GM21717 (cell line): ENCODE results near the gene TFAP2B.

ENCODE experiments used
- ATAC-seq: cut with Tn5 transposase; IDR thresholded peaks from one replicate; pipeline ENCODE4 v1.9.1; 2021; ENCODE audit warnings: mild to moderate bottlenecking, moderate library complexity; ENCODE audit not compliant: unreplicated experiment

Gene TFAP2B

DNA sequence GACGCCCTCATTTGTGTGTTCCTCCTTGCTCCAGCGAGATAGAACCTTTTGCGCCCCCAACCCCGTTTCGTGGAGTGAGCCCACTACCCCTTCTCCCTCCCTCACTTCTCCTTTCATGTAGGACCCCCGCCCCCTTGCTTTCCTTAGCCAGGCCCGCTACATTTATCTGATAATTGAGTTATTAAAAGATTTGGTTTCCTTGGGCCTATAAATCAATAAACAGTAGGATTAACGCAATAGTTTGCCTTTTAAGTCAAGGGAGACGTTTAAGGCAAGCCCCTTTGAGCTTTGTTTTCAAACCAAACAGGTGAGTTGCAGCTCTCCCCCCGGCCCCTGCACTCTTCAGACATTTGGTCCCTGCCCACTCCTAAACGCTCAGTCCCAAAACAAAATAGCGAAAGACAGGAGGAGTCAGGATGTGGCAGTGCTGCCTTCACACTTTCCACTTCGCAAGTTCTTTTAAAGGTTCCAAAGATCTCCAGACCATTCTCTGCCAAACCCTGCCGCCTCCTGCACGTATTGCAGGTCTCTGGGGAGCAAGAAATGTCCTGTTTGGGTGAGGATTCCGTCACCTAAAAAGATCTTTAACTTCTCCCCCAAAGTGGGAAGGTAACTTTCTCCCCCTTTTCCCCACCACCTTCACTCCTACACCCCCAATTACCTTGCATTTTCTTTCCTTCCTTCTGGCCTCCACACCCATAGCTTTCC lies 27.6 kb downstream of the TFAP2B start:
- no peak for ATAC-seq

GRCh38 chr6:50846852-50847155 lies 28.1 kb downstream of the TFAP2B start:
- ATAC-seq, result no peak

GRCh38 chr6:50847890-50848594 lies 29.4 kb downstream of the TFAP2B start:
- ATAC-seq, result no peak

- no peak for ATAC-seq
These were observed 30.5 kb downstream of the TFAP2B start for GRCh38 chr6:50848989-50849795.

- ATAC-seq, result no peak
These were observed 31.1 kb downstream of the TFAP2B start for GRCh38 chr6:50849796-50850180.

DNA sequence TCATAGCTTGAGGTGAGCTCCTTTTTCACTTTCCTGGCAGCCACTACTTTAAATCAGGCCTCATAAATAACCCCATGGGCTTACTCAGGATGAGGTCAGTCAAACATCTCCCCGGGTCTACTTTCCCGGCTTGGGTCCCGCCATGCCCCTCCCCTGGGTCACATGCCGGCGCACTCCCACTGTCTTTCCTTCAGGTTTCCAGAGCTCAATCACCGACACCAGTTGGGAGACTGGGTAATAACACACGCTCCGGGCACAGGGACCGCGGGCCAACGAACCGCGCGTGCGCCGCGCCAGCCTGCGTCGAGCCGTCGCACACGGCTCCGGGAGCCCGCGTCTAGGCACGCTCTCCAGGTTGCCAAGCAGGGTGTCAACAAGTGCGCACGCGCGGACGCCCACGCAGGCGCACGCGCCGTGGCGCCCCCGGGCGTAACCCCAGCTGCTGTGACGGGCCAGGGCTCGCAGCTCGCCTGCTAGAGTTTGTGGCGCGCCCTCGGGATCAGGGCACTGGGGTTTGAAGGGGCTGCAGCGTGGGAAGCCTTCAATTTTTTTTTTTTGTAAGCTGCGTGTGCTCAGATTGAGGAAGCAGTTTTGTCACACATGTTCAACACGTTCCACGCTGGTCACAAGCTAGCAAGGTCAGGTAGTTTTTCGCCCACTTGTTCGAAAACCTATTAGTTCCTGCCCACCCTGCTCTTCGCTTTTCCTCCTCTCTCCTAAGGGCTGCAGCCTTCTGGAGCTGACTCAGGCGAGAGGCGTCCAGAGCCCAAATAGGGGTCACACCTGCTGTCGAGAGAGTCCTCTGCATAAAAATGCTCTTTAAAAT lies 31.8 kb downstream of the TFAP2B start:
- ATAC-seq, result no peak

DNA sequence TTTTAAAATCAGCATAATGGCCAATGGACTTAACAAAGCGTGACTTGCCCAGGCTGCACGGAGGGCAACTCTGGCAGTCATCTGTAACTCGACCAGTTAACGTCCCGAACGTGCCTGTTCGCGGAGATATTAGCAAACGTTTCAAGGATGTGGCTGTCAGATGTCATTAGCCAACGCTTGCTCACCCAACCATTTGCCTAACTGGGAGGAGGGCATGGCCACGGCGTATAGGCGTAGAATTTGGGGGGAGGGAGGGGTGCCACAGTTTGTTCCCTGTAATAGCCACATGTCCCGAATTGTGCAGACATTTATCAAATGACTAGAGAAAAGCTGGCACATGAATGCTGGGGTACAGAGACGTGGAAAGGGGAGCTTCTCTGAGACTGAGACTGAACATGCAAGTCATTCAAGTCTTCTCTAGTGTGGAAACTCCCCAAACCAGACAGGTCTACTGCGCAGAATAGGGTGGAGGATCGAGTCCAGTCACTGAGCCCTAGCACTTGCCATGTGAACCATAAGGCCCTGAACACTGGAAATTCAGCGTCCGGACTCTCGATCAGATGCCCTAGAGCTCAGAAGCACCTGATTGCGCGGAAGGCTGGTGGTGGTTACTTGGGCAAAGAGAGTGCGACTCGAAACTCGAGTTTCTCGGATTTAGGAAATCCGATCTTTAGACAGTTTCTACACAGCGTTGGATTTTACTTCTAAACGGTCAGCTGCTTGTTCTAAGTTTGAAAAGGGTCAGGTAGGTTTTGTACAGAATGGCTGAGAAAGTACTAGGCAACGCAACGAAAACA lies 32.6 kb downstream of the TFAP2B start:
- no peak for ATAC-seq

DNA sequence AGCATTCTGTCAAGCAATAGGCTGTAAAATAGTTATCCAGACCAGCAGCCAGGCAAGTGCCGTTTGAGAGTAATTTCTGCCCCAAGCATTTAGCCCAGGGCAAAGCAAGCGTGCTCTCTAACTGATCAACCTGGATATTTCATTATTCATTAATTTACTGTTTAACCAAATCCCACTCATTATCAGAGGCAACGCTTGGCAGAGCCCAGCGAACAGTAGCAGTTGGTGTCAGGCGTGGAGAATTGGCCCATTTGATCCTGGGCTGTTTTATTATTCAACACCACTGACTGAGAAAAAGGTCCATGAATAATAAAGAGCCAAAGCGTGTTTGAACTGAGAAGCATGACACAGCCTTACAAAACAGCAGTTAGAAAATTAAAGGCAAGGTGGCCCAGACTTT lies 35.3 kb downstream of the TFAP2B start:
- no peak for ATAC-seq

- ATAC-seq, result no peak
These were observed 43.0 kb downstream of the TFAP2B start for GRCh38 chr6:50861692-50862091.

DNA sequence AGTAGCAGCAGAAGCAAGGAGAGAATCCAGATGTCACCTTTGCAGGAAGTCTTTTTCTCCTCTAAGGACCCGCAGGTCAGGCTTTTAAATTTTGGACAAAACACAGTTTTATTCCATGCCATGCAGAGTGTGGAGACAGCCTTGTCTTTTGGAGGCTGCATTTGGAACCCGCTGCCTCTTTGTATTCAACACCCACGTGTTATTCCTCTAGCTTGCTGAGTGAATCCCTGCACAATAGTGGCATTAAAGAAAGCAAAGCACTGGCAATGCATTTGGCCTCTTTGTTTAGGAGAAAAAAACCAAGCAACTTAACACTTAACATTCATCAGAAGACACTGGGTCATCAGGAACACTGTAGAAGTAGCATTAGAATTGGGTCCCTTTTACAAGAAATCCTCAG lies 43.5 kb downstream of the TFAP2B start:
- no peak for ATAC-seq

- no peak for ATAC-seq
These were observed 45.9 kb downstream of the TFAP2B start for GRCh38 chr6:50864601-50865000.

DNA sequence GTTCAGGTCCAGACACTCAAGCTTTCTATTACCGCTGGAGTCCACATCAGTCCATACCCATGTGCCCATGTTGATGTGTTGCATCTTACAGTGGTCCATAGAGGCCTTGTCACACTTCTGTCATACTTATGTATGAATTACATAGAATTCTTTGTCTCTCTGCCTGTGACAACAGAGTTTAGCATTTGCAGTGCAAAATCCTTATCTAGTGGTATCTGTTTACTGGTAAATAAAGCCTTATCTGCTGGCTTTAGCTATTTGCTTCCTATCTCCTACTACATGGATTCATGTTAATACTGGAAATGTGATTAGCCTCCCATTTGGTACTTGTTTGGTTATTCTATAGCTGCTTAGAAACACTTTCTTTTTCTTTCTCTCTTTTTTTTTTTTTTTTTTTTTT lies 49.8 kb downstream of the TFAP2B start:
- ATAC-seq, result no peak

GRCh38 chr6:50873167-50873566 lies 54.5 kb downstream of the TFAP2B start:
- ATAC-seq, result no peak

- ATAC-seq, result no peak
These were observed 65.7 kb downstream of the TFAP2B start for GRCh38 chr6:50884364-50884763.

GRCh38 chr6:50887112-50887511 lies 68.4 kb downstream of the TFAP2B start:
- no peak for ATAC-seq

DNA sequence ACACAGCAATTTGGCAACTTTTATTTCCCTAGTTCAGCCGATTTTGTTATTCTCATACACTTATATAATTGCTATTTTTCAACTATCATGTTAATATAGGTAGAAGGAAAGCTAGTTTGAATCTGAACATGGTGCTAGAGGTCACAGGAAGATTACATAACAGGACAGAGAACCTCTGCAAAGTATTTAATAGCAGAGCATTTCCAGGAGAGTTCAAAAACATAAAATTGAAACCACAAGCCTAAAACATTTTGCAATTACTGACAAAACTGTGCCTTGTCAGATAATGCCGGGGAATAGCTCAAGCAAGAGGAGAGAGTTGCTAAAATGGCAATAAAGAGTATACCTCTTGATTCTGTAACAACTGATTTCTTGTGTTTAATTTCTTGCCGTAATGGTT lies 70.8 kb downstream of the TFAP2B start:
- no peak for ATAC-seq

DNA sequence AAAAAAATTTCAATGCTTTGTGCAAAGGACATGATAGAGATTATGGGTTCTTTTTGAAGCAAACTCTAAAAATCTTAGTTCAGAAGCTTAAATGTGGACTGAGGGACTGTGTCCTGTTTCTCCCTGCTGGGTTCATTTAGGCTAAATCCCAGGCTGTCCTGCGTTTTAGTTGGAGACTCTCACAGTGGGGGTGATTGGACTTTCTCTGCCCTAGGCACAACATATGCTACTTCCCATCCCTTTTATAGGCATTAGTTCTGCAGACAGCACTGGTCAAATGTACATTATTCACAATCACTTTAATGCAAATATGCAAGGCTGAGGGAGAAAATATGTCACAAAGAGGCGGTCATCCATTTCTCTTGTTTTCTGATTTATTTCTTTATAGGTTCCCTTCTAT lies 71.3 kb downstream of the TFAP2B start:
- no peak for ATAC-seq

DNA sequence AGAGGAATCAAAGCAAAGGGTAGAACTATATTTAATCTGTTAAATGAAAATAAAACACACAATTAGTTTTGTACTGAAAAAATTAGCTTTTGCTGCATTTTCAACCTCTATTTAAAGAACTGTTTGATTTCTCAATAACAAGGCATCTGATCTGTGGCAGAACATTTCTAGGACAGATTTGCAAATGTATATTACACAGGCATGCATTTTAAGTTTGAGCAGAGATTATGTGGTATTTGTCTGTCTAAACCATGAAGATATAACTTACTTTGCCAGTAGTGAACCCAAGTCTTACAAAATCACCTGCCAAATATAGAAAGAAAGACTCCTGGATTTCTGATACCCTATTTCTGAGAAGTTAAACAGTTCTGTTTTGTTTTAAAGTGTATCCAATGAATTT lies 71.9 kb downstream of the TFAP2B start:
- no peak for ATAC-seq

GRCh38 chr6:50891290-50891689 lies 72.6 kb downstream of the TFAP2B start:
- no peak for ATAC-seq
